ENCODE data around the gene CYP27A1. TPM values are rescaled to one million over a fixed set of nuclear protein-coding genes. Genes with fewer than 3 reads are reported as not detected.

Gene CYP27A1
- total RNA-seq, 1 donor from 2014 or later, result 0.11 TPM

DNA sequence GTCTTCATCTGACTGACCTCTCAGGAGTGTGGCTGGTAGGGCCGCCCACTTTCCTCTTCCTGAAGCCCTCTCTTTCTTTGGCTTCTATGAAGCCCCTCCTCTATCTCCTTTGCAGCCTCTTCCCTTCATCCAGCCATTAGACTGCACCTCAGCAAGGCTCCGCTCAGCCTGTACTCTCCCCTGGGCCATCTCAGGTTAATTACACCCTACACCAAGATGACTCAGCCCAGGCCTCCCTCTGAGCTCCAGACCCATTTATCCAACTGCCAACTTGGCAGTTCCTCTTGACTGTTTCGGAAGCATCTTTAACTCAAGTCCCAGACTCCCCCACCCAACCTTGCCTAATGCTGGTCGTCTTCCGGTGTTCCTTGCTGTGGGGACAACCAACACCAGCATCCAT lies 71.8 kb downstream of the CYP27A1 start:
- no peak overlapping the region for H3K27ac Mint-ChIP-seq
- no peaks in the 10 kb centered on the region for H3K36me3 ChIP-seq
- H3K9ac ChIP-seq, result no peak overlapping the region
- no peak overlapping the region for H3K4me3 ChIP-seq
- no peaks in the 10 kb centered on the region for H3K79me2 ChIP-seq (ENCODE audit: low read depth)
- peak overlapping the region; percentile 28 for H3K4me2 ChIP-seq
- H3K9me3 Mint-ChIP-seq, result no peaks in the 10 kb centered on the region
- H3K4me3 Mint-ChIP-seq, result no peak overlapping the region
- no peak overlapping the region for H3K27ac ChIP-seq
- H3K4me1 Mint-ChIP-seq, result peaks cover 1% of the 10 kb centered on the region
- H3K36me3 Mint-ChIP-seq, result no peaks in the 10 kb centered on the region
- peaks cover 14% of the 10 kb centered on the region for H3F3A ChIP-seq (ENCODE audit: low read depth)
- DNase-seq (ENCODE audit: low spot score), result no peak
- H3K9me3 ChIP-seq (ENCODE audit: low read depth), result no peaks in the 10 kb centered on the region
- H4K20me1 ChIP-seq (ENCODE audit: low read depth), result peaks cover 11% of the 10 kb centered on the region
- no peak for TF ChIP-seq CTCF (IDR thresholded peaks at IDR 0.05)
- TF ChIP-seq EZH2phosphoT487 (IDR thresholded peaks at IDR 0.05), result no peak
- TF ChIP-seq EZH2 (IDR thresholded peaks at IDR 0.05), result no peak
- peaks cover 83% of the 10 kb centered on the region for H3K27me3 ChIP-seq
- H3K27me3 Mint-ChIP-seq (ENCODE audit: insufficient read depth, low read depth), result peaks cover 61% of the 10 kb centered on the region
- peaks cover 11% of the 10 kb centered on the region for H3K4me1 ChIP-seq
- H2AFZ ChIP-seq (replicated peaks), result peak overlapping the region; percentile 18

GRCh38 chr2:218854860-218855259 lies 72.9 kb downstream of the CYP27A1 start:
- no peak for TF ChIP-seq EZH2phosphoT487 (IDR thresholded peaks at IDR 0.05)
- no peak for TF ChIP-seq EZH2 (IDR thresholded peaks at IDR 0.05)
- TF ChIP-seq CTCF (IDR thresholded peaks at IDR 0.05), result no peak
- Mint-ChIP-seq H3K27ac (no peak overlapping the region), H3K27me3 (ENCODE audit: insufficient read depth, low read depth) (peaks cover 67% of the 10 kb centered on the region), H3K4me1 (peaks cover 7% of the 10 kb centered on the region), H3K9me3 (no peaks in the 10 kb centered on the region), H3K4me3 (no peak overlapping the region), H3K36me3 (no peaks in the 10 kb centered on the region)
- Histone ChIP-seq H3K4me2 (no peak overlapping the region), H3K27me3 (peaks cover 88% of the 10 kb centered on the region), H3K9me3 (ENCODE audit: low read depth) (no peaks in the 10 kb centered on the region), H3K36me3 (no peaks in the 10 kb centered on the region), H3K4me1 (peaks cover 16% of the 10 kb centered on the region), H3K79me2 (ENCODE audit: low read depth) (no peaks in the 10 kb centered on the region), H3K27ac (no peak overlapping the region), H3K9ac (no peak overlapping the region), H4K20me1 (ENCODE audit: low read depth) (peaks cover 19% of the 10 kb centered on the region), H3F3A (ENCODE audit: low read depth) (peaks cover 14% of the 10 kb centered on the region), H2AFZ (replicated peaks) (no peak overlapping the region), H3K4me3 (no peak overlapping the region)
- DNase-seq (ENCODE audit: low spot score), result no peak

- no peak overlapping the region for H3K4me3 ChIP-seq
- Mint-ChIP-seq H3K36me3 (no peaks in the 10 kb centered on the region), H3K27ac (no peak overlapping the region), H3K4me1 (peaks cover 12% of the 10 kb centered on the region), H3K4me3 (no peak overlapping the region), H3K27me3 (ENCODE audit: insufficient read depth, low read depth) (peaks cover 72% of the 10 kb centered on the region), H3K9me3 (no peaks in the 10 kb centered on the region)
- peaks cover 94% of the 10 kb centered on the region for H3K27me3 ChIP-seq
- TF ChIP-seq EZH2 (IDR thresholded peaks at IDR 0.05), result peak; percentile 51
- no peak for TF ChIP-seq CTCF (IDR thresholded peaks at IDR 0.05)
- no peak overlapping the region for H3K27ac ChIP-seq
- H3K9me3 ChIP-seq (ENCODE audit: low read depth), result no peaks in the 10 kb centered on the region
- DNase-seq (ENCODE audit: low spot score), result peak; percentile 32
- H3K4me2 ChIP-seq, result no peak overlapping the region
- H2AFZ ChIP-seq (replicated peaks), result no peak overlapping the region
- no peak overlapping the region for H3K9ac ChIP-seq
- H3K79me2 ChIP-seq (ENCODE audit: low read depth), result no peaks in the 10 kb centered on the region
- H3F3A ChIP-seq (ENCODE audit: low read depth), result peaks cover 21% of the 10 kb centered on the region
- H4K20me1 ChIP-seq (ENCODE audit: low read depth), result peaks cover 25% of the 10 kb centered on the region
- no peaks in the 10 kb centered on the region for H3K36me3 ChIP-seq
- H3K4me1 ChIP-seq, result peaks cover 23% of the 10 kb centered on the region
Observed at GRCh38 chr2:218855305-218856166, 73.6 kb downstream of the CYP27A1 start.

Measured in neural progenitor cell (in vitro differentiated cells).